Smooth muscle cell (in vitro differentiated cells): ENCODE results near the gene MMD. TPM values are rescaled to one million over a fixed set of nuclear protein-coding genes. Genes with fewer than 3 reads are reported as not detected.

Source experiments
- DNase-seq: peaks from one replicate; lab custom pipeline; 2025; ENCODE audit not compliant: unreplicated experiment; lab: John Stamatoyannopoulos, UW
- H2AFZ ChIP-seq: fragments of 200-600 bp; sonication (generic); 2 replicates; pipeline ENCODE4 v1.6.0; 2016; ENCODE audit warnings: antibody characterized with exemption, low read depth, mild to moderate bottlenecking
- H3F3A ChIP-seq: fragments of 200-600 bp; sonication (generic); 2 replicates; pipeline ENCODE4 v1.6.0; 2017; ENCODE audit warnings: antibody characterized with exemption, low read depth
- H3K27ac ChIP-seq: fragments of 200-600 bp; sonication (generic); 2 replicates; pipeline ENCODE4 v1.5.1; 2016; ENCODE audit warnings: low read depth, mild to moderate bottlenecking
- H3K27me3 ChIP-seq: fragments of 200-600 bp; sonication (generic); 2 replicates; pipeline ENCODE4 v1.6.1; 2016; ENCODE audit warnings: low read depth, mild to moderate bottlenecking
- H3K36me3 ChIP-seq: fragments of 200-600 bp; sonication (generic); 2 replicates; pipeline ENCODE4 v1.5.1; 2016; ENCODE audit warnings: low read depth
- H3K4me1 ChIP-seq: fragments of 200-600 bp; sonication (generic); 2 replicates; pipeline ENCODE4 v1.5.1; 2016; ENCODE audit warnings: low read depth
- H3K4me2 ChIP-seq: fragments of 200-600 bp; sonication (generic); 2 replicates; pipeline ENCODE4 v1.6.0; 2016; ENCODE audit warnings: mild to moderate bottlenecking
- H3K4me3 ChIP-seq: fragments of 200-600 bp; sonication (generic); 2 replicates; pipeline ENCODE4 v1.5.1; 2016; ENCODE audit warnings: mild to moderate bottlenecking
- H3K79me2 ChIP-seq: fragments of 200-600 bp; sonication (generic); 2 replicates; pipeline ENCODE4 v1.6.0; 2016; ENCODE audit warnings: low read depth, mild to moderate bottlenecking
- H3K9ac ChIP-seq: fragments of 200-600 bp; sonication (generic); 2 replicates; pipeline ENCODE4 v1.6.0; 2016; ENCODE audit warnings: low read depth
- H3K9me3 ChIP-seq: fragments of 200-600 bp; sonication (generic); replicated peaks from 2 replicates; pipeline ENCODE4 v1.5.1; 2016; ENCODE audit warnings: low read depth
- H4K20me1 ChIP-seq: fragments of 200-600 bp; sonication (generic); 2 replicates; pipeline ENCODE4 v1.6.0; 2016; ENCODE audit warnings: low read depth
- WGBS: methylation state at CpG from one replicate; pipeline ENCODE4 v1.1.7; 2016; ENCODE audit warnings: low lambda C conversion rate; 5-methylcytosine and 5-hydroxymethylcytosine counted together
- polyA plus RNA-seq: library from polyadenylated mRNA; unstranded; fragments of >200 nt; fragmentation: Nextera tagmentation; extraction: Ambion mirVana; gene quantifications from 2 replicates; pipeline ENCODE4 v1.2.1, GENCODE V29; 2016
- total RNA-seq: library from RNA; depleted of rRNA; stranded (reverse); fragments of >200 nt; gene quantifications from 2 replicates; pipeline ENCODE4 v1.2.3, GENCODE V29; 2014
- TF ChIP-seq, protein P1 (sequence below): fragments of 200-600 bp; sonication (generic); IDR thresholded peaks from 2 replicates; pipeline ENCODE4 v1.5.1; 2017; ENCODE audit warnings: borderline replicate concordance, mild to moderate bottlenecking, antibody characterized with exemption; ENCODE audit not compliant: insufficient read depth, poor library complexity, severe bottlenecking

The MMD gene
- total and polyA plus RNA-seq, 2 experiments from 2014 or later, result 18.0 to 19.6 TPM

GRCh38 chr17:55416470-55417052, 5.1 kb downstream of the MMD start:
- Histone ChIP-seq H3K36me3 (no peaks in the 10 kb centered on the region), H4K20me1 (peaks cover 20% of the 10 kb centered on the region), H3K27me3 (no peaks in the 10 kb centered on the region), H3K27ac (no peak overlapping the region), H2AFZ (no peak overlapping the region), H3K4me1 (peaks cover 10% of the 10 kb centered on the region), H3K4me3 (no peak overlapping the region), H3F3A (no peaks in the 10 kb centered on the region), H3K9ac (no peak overlapping the region), H3K9me3 (no peaks in the 10 kb centered on the region), H3K79me2 (peaks cover 28% of the 10 kb centered on the region), H3K4me2 (no peak overlapping the region)
- 72% methylated on average over 4 of the region's 4 CpGs for WGBS
- no peak for DNase-seq
- TF ChIP-seq, protein P1, sequence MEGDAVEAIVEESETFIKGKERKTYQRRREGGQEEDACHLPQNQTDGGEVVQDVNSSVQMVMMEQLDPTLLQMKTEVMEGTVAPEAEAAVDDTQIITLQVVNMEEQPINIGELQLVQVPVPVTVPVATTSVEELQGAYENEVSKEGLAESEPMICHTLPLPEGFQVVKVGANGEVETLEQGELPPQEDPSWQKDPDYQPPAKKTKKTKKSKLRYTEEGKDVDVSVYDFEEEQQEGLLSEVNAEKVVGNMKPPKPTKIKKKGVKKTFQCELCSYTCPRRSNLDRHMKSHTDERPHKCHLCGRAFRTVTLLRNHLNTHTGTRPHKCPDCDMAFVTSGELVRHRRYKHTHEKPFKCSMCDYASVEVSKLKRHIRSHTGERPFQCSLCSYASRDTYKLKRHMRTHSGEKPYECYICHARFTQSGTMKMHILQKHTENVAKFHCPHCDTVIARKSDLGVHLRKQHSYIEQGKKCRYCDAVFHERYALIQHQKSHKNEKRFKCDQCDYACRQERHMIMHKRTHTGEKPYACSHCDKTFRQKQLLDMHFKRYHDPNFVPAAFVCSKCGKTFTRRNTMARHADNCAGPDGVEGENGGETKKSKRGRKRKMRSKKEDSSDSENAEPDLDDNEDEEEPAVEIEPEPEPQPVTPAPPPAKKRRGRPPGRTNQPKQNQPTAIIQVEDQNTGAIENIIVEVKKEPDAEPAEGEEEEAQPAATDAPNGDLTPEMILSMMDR, result no peak

DNA sequence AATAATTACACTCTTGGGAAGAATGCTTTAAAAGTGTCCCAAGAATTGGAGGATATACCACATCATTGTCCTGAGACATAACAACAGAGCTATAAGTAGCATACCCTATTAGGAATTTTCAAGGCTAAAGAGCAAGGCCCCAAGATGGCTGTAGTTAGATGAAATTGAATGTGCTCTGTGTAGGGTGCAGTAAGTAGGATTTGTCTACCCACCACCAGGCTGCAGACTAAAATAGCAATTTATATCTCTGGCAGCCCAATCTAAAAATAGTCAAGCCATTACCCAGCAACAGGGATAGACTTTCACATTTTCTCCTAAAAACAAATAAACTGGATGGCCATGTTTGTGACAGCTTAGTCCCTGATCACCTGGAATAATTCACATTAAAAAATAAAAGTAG, 5.6 kb downstream of the MMD start:
- DNase-seq, result no peak
- peaks cover 10% of the 10 kb centered on the region for H3K4me1 ChIP-seq
- no peaks in the 10 kb centered on the region for H3K9me3 ChIP-seq
- H3F3A ChIP-seq, result no peaks in the 10 kb centered on the region
- H3K4me2 ChIP-seq, result no peak overlapping the region
- peaks cover 4% of the 10 kb centered on the region for H3K36me3 ChIP-seq
- no peak overlapping the region for H3K27ac ChIP-seq
- H3K27me3 ChIP-seq, result no peaks in the 10 kb centered on the region
- TF ChIP-seq, protein P1, result no peak
- peaks cover 28% of the 10 kb centered on the region for H3K79me2 ChIP-seq
- no peak overlapping the region for H3K4me3 ChIP-seq
- H2AFZ ChIP-seq, result no peak overlapping the region
- peaks cover 20% of the 10 kb centered on the region for H4K20me1 ChIP-seq
- H3K9ac ChIP-seq, result no peak overlapping the region

GRCh38 chr17:55414983-55415382, 6.7 kb downstream of the MMD start:
- TF ChIP-seq, protein P1, result no peak
- Histone ChIP-seq H3K27ac (no peak overlapping the region), H3K4me3 (no peak overlapping the region), H3F3A (no peaks in the 10 kb centered on the region), H3K4me1 (peaks cover 3% of the 10 kb centered on the region), H3K36me3 (peaks cover 11% of the 10 kb centered on the region), H3K79me2 (peaks cover 23% of the 10 kb centered on the region), H3K9me3 (no peaks in the 10 kb centered on the region), H2AFZ (no peak overlapping the region), H3K4me2 (no peak overlapping the region), H4K20me1 (peaks cover 20% of the 10 kb centered on the region), H3K27me3 (no peaks in the 10 kb centered on the region), H3K9ac (no peak overlapping the region)
- 95% methylated on average over 4 of the region's 4 CpGs for WGBS
- DNase-seq, result no peak

- peaks cover 18% of the 10 kb centered on the region for H3K79me2 ChIP-seq
- H2AFZ ChIP-seq, result no peak overlapping the region
- no peaks in the 10 kb centered on the region for H3K9me3 ChIP-seq
- H3K27me3 ChIP-seq, result no peaks in the 10 kb centered on the region
- H3K36me3 ChIP-seq, result peaks cover 20% of the 10 kb centered on the region
- H4K20me1 ChIP-seq, result peaks cover 20% of the 10 kb centered on the region
- H3K4me1 ChIP-seq, result no peaks in the 10 kb centered on the region
- no peak overlapping the region for H3K4me3 ChIP-seq
- no peak overlapping the region for H3K27ac ChIP-seq
- H3F3A ChIP-seq, result no peaks in the 10 kb centered on the region
- TF ChIP-seq, protein P1, result no peak
- H3K9ac ChIP-seq, result no peak overlapping the region
- WGBS, result 87% methylated on average over 8 of the region's 8 CpGs
- DNase-seq, result no peak
- H3K4me2 ChIP-seq, result no peak overlapping the region
These were observed 7.7 kb downstream of the MMD start for GRCh38 chr17:55413825-55414489.
